Endodermal cell (in vitro differentiated cells): ENCODE measurements around the gene A1CF. TPM values are rescaled to one million over a fixed set of nuclear protein-coding genes. Genes with fewer than 3 reads are reported as not detected.

Source experiments
- DNase-seq: peaks from one replicate; pipeline ENCODE4 v3.0.0-alpha.2; 2017
- H3K27ac ChIP-seq: 2 replicates; pipeline ENCODE4 v1.5.1; 2013; ENCODE audit warnings: mild to moderate bottlenecking, low read depth, low read length, moderate library complexity
- H3K27me3 ChIP-seq: 2 replicates; pipeline ENCODE4 v1.6.1; 2013; ENCODE audit warnings: mild to moderate bottlenecking, low read length, moderate library complexity; ENCODE audit not compliant: insufficient read depth, control insufficient read depth, poor library complexity, severe bottlenecking
- H3K36me3 ChIP-seq: 2 replicates; pipeline ENCODE4 v1.7.0; 2013; ENCODE audit warnings: mild to moderate bottlenecking, low read length, moderate library complexity; ENCODE audit not compliant: control insufficient read depth, insufficient read depth
- H3K4me1 ChIP-seq: one replicate; pipeline ENCODE4 v1.7.0; 2013; ENCODE audit warnings: low read length; ENCODE audit not compliant: control insufficient read depth, insufficient read depth
- H3K4me3 ChIP-seq: 2 replicates; pipeline ENCODE4 v1.5.1; 2013; ENCODE audit warnings: mild to moderate bottlenecking, low read length, moderate library complexity
- H3K9ac ChIP-seq: 2 replicates; pipeline ENCODE4 v1.6.1; 2013; ENCODE audit warnings: mild to moderate bottlenecking, low read length, moderate library complexity; ENCODE audit not compliant: poor library complexity, severe bottlenecking; ENCODE audit errors: extremely low read depth
- H3K9me3 ChIP-seq: 2 replicates; pipeline ENCODE4 v1.6.1; 2013; ENCODE audit warnings: mild to moderate bottlenecking, low read length, moderate library complexity; ENCODE audit not compliant: control insufficient read depth
- H3K27ac Mint-ChIP-seq: 2 replicates; pipeline ENCODE4 v1.8.0; 2020; ENCODE audit warnings: mixed read lengths
- H3K27me3 Mint-ChIP-seq: 2 replicates; pipeline ENCODE4 v1.8.0; 2021; ENCODE audit warnings: mild to moderate bottlenecking, mixed read lengths; ENCODE audit not compliant: insufficient read depth
- H3K36me3 Mint-ChIP-seq: 2 replicates; pipeline ENCODE4 v1.8.0; 2020; ENCODE audit warnings: low read depth, mixed read lengths
- H3K4me1 Mint-ChIP-seq: 2 replicates; pipeline ENCODE4 v1.8.0; 2020; ENCODE audit warnings: mixed read lengths
- H3K4me3 Mint-ChIP-seq: 2 replicates; pipeline ENCODE4 v1.8.0; 2020; ENCODE audit warnings: mild to moderate bottlenecking, moderate library complexity, mixed read lengths
- H3K9me3 Mint-ChIP-seq: 2 replicates; pipeline ENCODE4 v1.8.0; 2020; ENCODE audit warnings: mild to moderate bottlenecking, mixed read lengths
- CTCF ChIP-seq: fragments of 200-600 bp; sonication (generic); conservative IDR thresholded peaks from 2 replicates; pipeline ENCODE4 v1.5.0; 2021; ENCODE audit warnings: antibody characterized with exemption, mild to moderate bottlenecking
- WGBS, 2 experiments: methylation state at CpG; one replicate each; pipeline versions ENCODE4 v1.1.5 to v1.1.7; 2013; ENCODE audit warnings: missing lambda C conversion rate in 2 of 2, mixed read lengths in 1 of 2; ENCODE audit not compliant: insufficient coverage in 1 of 2, insufficient read length in 1 of 2; 5-methylcytosine and 5-hydroxymethylcytosine counted together
- total RNA-seq, 2 donors: library from RNA; stranded (reverse); fragmentation: NEBNext Ultra II Directional in 1 of 2; extraction: Animal tissue kit (Norgen Biotek cat#: 25700) in 1 of 2; gene quantifications; 2 replicates in 1 of 2; 3 replicates in 1 of 2; pipeline ENCODE4 v1.2.1, GENCODE V29; 2021

A1CF gene
- total RNA-seq, 2 donors from 2014 or later, result 0.33 to 1.9 TPM

- H3K4me1 ChIP-seq, result peaks cover 15% of the 10 kb centered on the region
- no peak overlapping the region for H3K27ac ChIP-seq
- Mint-ChIP-seq H3K4me3 (peak overlapping the region; percentile 1), H3K27me3 (no peaks in the 10 kb centered on the region), H3K9me3 (no peaks in the 10 kb centered on the region), H3K27ac (peak overlapping the region; percentile 94), H3K36me3 (no peaks in the 10 kb centered on the region), H3K4me1 (peaks cover 26% of the 10 kb centered on the region)
- H3K9ac ChIP-seq, result peak overlapping the region; percentile 54
- no peak for TF ChIP-seq CTCF
- peak overlapping the region; percentile 59 for H3K4me3 ChIP-seq
- peak; percentile 74 for DNase-seq
- H3K27me3 ChIP-seq, result no peaks in the 10 kb centered on the region
- no peaks in the 10 kb centered on the region for H3K36me3 ChIP-seq
- WGBS, 2 experiments, result 40 to 42% methylated on average over 3 to 5 of the region's 5 CpGs
- no peaks in the 10 kb centered on the region for H3K9me3 ChIP-seq
Measured at GRCh38 chr10:50857579-50857978, 27.8 kb downstream of the A1CF start.

GRCh38 chr10:50855461-50855860, 30.0 kb downstream of the A1CF start:
- Mint-ChIP-seq H3K27me3 (no peaks in the 10 kb centered on the region), H3K27ac (no peak overlapping the region), H3K4me3 (no peak overlapping the region), H3K4me1 (peaks cover 39% of the 10 kb centered on the region), H3K9me3 (no peaks in the 10 kb centered on the region), H3K36me3 (no peaks in the 10 kb centered on the region)
- 100% methylated on average over 1 of the region's 1 CpG; no CpG with 5 or more reads in 1 of the 2 experiments for WGBS, 2 experiments
- no peak overlapping the region for H3K9ac ChIP-seq
- H3K4me3 ChIP-seq, result no peak overlapping the region
- no peaks in the 10 kb centered on the region for H3K36me3 ChIP-seq
- TF ChIP-seq CTCF, result no peak
- H3K4me1 ChIP-seq, result peaks cover 21% of the 10 kb centered on the region
- H3K27me3 ChIP-seq, result no peaks in the 10 kb centered on the region
- DNase-seq, result no peak
- H3K9me3 ChIP-seq, result no peaks in the 10 kb centered on the region
- H3K27ac ChIP-seq, result no peak overlapping the region

- Histone ChIP-seq H3K36me3 (no peaks in the 10 kb centered on the region), H3K9me3 (no peaks in the 10 kb centered on the region), H3K9ac (no peak overlapping the region), H3K27ac (no peak overlapping the region), H3K27me3 (no peaks in the 10 kb centered on the region), H3K4me1 (peaks cover 21% of the 10 kb centered on the region), H3K4me3 (no peak overlapping the region)
- Mint-ChIP-seq H3K4me3 (no peak overlapping the region), H3K9me3 (no peaks in the 10 kb centered on the region), H3K36me3 (no peaks in the 10 kb centered on the region), H3K27me3 (no peaks in the 10 kb centered on the region), H3K4me1 (peaks cover 39% of the 10 kb centered on the region), H3K27ac (no peak overlapping the region)
- no peak for TF ChIP-seq CTCF
- DNase-seq, result no peak
- 80% methylated on average over 1 of the region's 2 CpGs; no CpG with 5 or more reads in 1 of the 2 experiments for WGBS, 2 experiments
Measured at GRCh38 chr10:50855015-50855414, 30.4 kb downstream of the A1CF start.
